NB4 (cell line): ENCODE results near the gene TRAM2.
A peak's percentile ranks its signal among the peaks of the same experiment; 100 is the strongest.

Experiments
- DNase-seq: peaks from one replicate; pipeline ENCODE4 v3.0.0; 2010; ENCODE audit warnings: low read depth
- H3K4me3 ChIP-seq: one replicate; pipeline ENCODE4 v1.5.1; 2011; ENCODE audit warnings: mild to moderate bottlenecking, low read depth, low read length, moderate library complexity
- CTCF ChIP-seq: IDR thresholded peaks from one replicate; pipeline ENCODE4 v1.5.1; 2012; ENCODE audit warnings: low read depth, low read length
- MYC ChIP-seq: IDR thresholded peaks from 2 replicates; pipeline ENCODE4 v1.6.1; 2011; ENCODE audit warnings: low read depth, low read length
- POLR2A ChIP-seq: IDR thresholded peaks from 2 replicates; pipeline ENCODE4 v1.6.1; 2011; ENCODE audit warnings: mild to moderate bottlenecking; ENCODE audit not compliant: insufficient read length; ENCODE audit errors: extremely low read depth
- TF ChIP-seq, protein P1 (sequence below): IDR thresholded peaks from 2 replicates; pipeline ENCODE4 v1.6.1; 2011; ENCODE audit warnings: low read depth, low read length

The TRAM2 gene

DNA sequence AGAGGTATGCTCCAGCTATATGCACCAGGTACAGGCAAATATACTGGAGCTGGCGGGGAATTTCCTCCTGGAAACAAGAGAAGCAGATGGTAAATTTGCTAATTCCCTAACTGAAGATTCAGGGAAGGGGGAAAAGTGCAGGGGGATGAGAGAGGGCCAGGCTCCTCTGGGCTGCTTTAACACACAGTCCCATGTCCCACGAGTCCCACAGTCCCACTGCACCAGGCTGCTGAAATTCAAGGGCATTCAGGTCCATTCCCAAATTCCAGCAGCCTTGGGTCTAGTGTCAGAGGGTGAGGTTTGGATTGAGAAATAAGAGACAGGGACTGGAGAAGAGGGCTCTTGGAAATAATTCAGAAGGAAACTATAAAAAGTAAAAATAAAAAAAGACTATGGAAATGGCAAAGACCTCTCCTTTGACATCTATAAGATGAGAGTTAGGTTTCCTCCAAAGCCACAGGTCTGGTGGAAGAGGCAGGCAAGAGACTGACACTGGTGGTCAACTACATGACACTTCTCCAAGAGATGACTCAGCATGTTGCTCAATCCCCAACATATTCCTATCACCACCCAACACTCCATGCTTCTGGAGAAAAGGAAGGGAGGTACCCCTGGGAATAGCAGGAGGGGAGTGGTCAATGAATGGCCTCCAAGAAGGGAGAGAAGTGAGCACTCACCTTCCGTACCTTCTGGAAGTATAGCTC, 69.2 kb downstream of the TRAM2 start:
- peak; percentile 46 for DNase-seq
- no peak overlapping the region for H3K4me3 ChIP-seq

DNA sequence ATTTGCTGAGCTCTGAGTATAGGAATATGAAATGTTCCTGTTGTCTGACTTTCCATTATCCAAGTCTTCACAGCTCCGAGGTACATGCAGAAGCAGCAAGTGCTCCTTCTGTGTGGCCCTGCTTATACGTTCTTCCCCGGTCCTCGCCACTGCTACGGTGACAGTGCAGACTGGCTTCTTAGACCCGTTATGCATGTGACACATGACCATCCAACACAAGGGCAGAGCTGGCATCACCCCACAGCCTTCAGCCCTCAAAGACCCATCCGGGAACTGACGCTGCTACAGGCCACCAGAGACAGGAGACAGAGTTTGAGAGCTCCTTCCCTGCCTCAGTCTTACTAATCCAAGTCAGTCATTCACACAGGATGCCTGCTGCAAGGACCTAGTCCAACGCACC, 70.4 kb downstream of the TRAM2 start:
- no peak overlapping the region for H3K4me3 ChIP-seq
- no peak for DNase-seq
- TF ChIP-seq POLR2A (no peak), MYC (no peak), CTCF (no peak)
- TF ChIP-seq, protein P1, sequence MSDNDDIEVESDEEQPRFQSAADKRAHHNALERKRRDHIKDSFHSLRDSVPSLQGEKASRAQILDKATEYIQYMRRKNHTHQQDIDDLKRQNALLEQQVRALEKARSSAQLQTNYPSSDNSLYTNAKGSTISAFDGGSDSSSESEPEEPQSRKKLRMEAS, result no peak

More for the DNA sequence above, 69.2 kb downstream of the TRAM2 start:
- no peak for TF ChIP-seq POLR2A
- TF ChIP-seq, protein P1, result no peak
- no peak for TF ChIP-seq MYC
- TF ChIP-seq CTCF, result no peak

- no peak for DNase-seq
- TF ChIP-seq POLR2A (no peak), CTCF (no peak), MYC (no peak)
- TF ChIP-seq, protein P1, result no peak
- no peak overlapping the region for H3K4me3 ChIP-seq
These were observed 71.0 kb downstream of the TRAM2 start for GRCh38 chr6:52505726-52506409.

DNA sequence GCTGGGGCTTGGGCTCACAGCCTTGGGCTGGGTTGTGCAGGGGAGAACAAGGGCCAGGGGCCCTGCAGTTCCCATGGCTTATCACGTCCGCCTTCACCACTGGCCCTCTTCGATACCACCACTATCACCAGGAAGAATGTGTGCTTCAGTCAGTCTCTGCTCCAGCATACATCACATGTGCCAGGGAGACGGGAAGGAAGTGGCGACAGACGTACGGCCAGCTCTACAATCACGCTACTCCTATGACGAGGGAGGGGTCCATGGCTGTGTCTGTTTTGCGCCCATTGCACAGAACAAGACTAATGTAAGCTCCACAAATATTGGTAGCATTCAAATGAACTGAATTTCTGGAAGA, 72.1 kb downstream of the TRAM2 start:
- DNase-seq, result no peak
- no peak overlapping the region for H3K4me3 ChIP-seq

More for the DNA sequence above, 72.1 kb downstream of the TRAM2 start:
- TF ChIP-seq, protein P1, result no peak
- no peak for TF ChIP-seq POLR2A
- no peak for TF ChIP-seq CTCF
- TF ChIP-seq MYC, result no peak
